NCI-H82 treated with DMSO at 0.1 percent for 48 hours (cell line): ENCODE measurements around the gene RPLP2.
A peak's percentile ranks its signal among the peaks of the same experiment; 100 is the strongest.

Experiments used
- DNase-seq: peaks from one replicate; lab custom pipeline; 2025; ENCODE audit not compliant: unreplicated experiment; lab: John Stamatoyannopoulos, UW

Gene RPLP2

DNA sequence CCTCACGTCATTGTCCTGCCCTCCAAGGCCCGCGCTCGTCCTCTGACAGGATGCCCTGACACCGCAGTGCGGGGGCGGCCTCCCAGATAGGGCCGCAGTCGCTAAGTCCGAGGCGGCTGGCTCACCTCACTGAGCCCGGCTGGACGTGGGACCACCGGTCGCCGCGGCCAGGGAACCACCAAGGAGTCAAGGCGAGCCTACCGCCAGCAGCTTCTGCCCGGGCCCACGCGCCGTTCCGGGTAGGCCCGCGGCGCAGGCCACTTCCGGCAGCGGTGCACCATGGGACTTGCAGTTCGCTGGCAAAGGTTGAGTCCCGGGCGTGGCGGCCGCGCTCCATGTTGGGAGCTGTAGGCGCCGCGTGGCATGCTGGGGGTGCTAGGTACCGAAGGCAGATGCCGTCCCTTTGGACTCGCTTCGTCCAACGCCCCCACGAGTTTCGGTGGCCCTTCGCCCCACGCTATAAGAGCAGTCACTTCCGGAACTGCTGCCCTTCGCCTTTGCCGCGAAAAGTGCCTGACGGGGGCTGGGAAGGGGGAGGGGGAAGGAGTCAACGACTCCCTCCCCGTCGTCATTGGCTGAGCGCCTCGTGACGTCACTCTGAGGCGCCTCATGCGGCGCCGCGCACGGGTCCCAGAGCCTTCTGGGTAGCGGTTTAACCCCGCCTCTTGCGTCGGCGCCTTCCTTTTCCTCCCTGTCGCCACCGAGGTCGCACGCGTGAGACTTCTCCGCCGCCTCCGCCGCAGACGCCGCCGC is at the start of gene RPLP2:
Gene RPLP2, plus strand, starts transcription at position 681 of the 753 bp plus-strand sequence. CDS start 268 bp downstream, outside the sequence.
- DNase-seq, result peak; percentile 77

DNA sequence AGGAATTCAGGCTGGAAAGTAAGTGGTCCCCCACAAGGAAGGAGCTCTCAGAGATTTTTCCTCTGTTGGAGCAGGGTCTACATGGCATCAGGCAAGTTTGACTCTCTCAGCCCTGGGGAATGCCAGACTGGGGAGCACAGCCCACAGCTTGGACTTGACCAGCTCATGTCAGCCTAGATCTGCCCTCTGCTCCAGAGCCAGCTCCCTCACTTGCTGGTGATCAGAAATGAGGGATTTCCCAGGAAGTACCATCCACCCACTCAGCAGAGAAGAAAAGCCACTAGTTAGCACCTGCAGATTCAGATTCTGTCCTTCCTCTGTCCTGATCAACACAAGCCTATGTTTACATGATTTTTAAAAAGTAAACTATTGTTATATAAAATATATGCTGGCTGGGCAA is 49.5 kb upstream of the RPLP2 start:
- DNase-seq, result no peak

- no peak for DNase-seq
These were observed 48.1 kb upstream of the RPLP2 start for GRCh38 chr11:761526-762108.

- DNase-seq, result no peak
These were observed 47.2 kb upstream of the RPLP2 start for GRCh38 chr11:762421-763072.

DNA sequence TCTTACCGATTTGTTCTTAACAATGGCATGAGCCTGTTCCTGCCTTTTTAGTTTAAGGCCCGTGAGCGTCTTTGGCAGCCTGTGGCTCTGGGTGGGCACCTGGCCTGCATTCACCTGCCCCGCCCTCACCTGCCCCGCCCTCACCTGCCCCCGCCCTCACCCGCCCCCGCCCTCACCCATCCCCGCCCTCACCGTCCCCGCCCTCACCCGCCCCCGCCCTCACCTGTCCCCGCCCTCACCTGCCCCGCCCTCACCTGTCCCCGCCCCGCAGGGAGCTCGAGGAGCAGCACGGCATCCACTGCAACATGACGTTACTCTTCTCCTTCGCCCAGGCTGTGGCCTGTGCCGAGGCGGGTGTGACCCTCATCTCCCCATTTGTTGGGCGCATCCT is 46.7 kb upstream of the RPLP2 start:
- DNase-seq, result no peak

DNA sequence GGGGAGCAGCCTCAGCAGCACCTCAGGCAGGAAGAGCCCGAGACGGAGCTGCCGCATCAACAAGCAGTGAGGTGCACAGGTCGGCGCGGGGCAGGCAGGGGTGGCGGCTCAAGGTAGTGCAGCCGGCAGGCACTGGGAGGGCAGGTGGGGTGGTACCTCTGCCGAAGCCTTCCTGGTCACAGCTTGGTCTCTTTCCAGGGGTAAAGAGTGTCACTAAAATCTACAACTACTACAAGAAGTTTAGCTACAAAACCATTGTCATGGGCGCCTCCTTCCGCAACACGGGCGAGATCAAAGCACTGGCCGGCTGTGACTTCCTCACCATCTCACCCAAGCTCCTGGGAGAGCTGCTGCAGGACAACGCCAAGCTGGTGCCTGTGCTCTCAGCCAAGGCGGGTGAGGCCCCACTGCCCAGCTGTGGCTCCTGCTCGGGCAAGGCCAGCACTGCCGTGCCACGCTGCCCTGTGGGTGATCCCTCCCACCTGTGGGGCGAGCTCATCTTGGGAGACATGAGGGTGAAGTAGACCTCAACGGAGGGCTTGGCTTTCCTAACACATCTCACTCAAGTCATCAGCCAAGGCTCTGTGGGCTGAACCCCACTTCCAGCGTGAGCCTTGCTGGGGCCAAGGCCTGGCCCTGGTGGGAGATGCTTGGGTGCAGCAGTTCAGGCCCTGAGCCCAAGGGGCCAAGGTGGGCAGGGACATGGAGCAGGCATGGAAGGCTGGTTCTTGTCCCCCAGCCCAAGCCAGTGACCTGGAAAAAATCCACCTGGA is 46.0 kb upstream of the RPLP2 start:
- no peak for DNase-seq

- no peak for DNase-seq
These were observed 45.3 kb upstream of the RPLP2 start for GRCh38 chr11:764322-765024.

GRCh38 chr11:765025-765801 is 44.6 kb upstream of the RPLP2 start:
- no peak for DNase-seq

- no peak for DNase-seq
These were observed 44.0 kb upstream of the RPLP2 start for GRCh38 chr11:765802-766091.

- no peak for DNase-seq
These were observed 43.4 kb upstream of the RPLP2 start for GRCh38 chr11:766106-766935.

GRCh38 chr11:766936-767210 is 42.9 kb upstream of the RPLP2 start:
- no peak for DNase-seq

- DNase-seq, result no peak
These were observed 42.5 kb upstream of the RPLP2 start for GRCh38 chr11:767238-767637.

GRCh38 chr11:769887-770641 is 39.7 kb upstream of the RPLP2 start:
- no peak for DNase-seq

- DNase-seq, result no peak
These were observed 38.8 kb upstream of the RPLP2 start for GRCh38 chr11:770642-771616.

DNA sequence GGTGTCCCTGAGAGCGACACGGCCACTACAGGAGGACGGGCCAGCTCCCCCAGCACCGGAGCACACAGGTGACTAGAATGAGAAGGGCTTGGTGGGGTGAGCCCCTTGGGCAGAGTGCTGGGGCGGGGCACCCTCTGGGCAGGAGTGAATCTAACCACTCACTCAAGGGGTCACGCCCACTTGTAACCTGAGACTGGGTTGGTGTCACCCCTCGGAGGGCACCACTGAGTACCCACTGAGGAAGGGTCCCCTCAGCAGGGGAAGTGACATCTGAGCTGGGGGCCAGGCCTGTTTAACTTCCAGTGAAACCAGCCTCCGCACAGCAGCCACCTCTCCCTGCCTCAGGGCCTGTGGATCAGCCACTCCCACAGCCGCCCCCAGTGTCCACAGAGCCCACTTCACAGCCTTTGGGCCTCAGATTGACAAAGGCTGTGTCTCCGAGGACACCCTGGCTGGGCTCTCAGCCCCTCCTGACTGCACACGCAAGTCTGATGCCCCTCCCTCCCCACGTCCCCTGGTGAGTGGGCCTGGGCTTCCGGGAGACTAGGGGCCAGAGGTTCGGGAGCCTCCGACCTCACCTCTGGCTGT is 38.1 kb upstream of the RPLP2 start:
- no peak for DNase-seq

DNA sequence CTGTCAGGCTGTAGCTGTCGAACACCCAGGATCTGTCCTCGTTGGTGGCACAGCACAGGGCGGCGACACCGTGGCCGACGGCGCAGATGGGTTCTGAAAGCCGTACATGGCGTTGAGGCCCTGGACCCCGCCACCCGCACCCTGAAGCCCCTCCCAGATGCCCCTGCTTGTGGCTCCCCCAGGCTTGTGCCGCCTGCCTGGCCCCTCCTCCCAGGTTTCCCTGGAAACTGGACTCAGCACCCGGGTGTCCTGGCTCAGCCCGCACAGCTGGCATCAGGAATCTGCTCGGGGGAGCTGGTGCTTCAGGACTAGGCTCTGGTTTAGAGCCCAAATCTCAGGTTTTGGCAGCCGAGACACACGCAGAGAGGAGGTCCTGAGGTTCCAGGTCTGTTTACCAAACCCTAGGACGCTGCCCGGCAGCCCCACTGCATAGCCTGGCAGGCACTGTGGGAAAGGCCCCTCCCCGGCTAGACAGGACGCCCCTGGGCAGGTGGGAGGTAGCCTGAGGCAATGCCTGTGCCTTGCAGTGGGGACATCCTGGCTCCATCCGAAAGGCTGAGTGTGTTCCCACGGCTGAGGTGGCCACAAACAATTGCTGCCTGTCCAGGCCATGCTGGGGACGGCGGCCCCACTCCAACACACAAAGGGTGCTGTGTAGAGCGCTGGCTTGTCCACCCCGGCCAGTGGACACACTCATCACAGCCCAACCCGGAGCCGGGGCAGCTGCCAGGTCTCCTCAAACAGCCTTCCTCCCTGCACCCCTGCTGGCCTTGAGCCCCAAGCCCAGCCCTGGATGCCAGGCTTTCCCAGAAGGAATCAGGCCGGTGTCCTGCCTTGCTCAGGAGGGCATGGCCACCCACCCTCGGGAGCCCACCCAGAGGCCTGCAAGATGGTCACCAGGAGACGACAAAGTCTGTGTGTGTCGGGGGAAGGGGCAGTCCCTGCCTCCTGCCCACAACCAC is 37.1 kb upstream of the RPLP2 start:
- no peak for DNase-seq
